GM19438 (cell line): Measurements from ENCODE around the gene BICRAL.

Experiments used
- ATAC-seq: cut with Tn5 transposase; IDR thresholded peaks from one replicate; pipeline ENCODE4 v1.9.1; 2021; ENCODE audit warnings: low read depth; ENCODE audit not compliant: unreplicated experiment

The BICRAL gene

DNA sequence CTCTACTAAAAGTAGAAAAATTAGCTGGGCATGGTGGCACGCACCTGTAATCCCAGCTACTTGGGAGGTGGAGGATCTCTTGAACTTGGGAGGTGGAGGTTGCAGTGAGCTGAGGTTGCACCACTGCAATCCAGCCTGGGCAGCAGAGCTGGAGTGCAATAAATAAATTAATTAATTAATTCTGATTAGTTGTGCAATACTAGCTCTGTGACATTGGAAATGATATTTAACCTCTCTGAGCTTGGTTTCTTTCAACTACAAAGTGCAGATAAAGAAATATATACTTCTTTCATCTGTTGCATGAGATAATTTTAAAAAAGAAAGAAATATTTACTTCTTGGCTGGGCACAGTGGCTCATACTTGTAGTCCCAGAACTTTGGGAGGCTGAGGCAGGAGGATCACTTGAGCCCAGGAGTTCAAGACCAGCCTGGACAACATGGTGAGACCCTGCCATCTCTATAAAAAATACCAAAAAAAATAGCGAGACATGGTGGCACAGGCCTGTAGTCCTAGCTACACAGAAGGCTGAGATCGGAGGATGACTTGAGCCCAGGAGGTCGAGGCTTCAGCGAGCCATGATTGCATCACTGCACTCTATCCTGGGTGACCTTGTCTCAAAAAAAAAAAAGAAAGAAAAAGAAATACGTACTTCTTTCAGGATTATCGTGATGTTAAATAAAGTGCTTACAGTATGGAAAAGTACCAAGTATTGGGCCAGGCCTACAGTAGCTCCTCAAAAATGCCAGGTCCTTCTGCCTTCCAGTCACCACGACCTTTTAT, 20.4 kb upstream of the BICRAL start:
- ATAC-seq, result no peak

DNA sequence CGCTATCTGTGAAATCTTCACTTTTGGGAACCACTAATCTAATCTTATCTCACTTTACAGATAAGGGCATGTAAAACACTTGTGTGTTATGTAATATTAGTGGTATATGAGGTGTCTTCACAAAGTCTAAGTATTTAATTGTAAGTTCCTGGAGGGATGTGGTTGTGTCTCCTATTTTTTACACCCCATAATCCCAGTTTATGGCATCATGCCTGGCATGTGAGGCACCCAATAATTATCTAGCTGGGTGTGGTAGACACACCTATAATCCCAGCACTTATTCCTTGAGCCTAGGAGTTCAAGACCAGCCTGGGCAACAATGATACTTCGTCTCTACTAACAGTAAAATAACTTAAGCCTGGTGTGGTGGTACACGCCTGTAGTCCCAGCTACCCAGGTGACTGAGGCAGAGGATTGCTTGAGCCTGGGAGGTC, 19.4 kb upstream of the BICRAL start:
- no peak for ATAC-seq

DNA sequence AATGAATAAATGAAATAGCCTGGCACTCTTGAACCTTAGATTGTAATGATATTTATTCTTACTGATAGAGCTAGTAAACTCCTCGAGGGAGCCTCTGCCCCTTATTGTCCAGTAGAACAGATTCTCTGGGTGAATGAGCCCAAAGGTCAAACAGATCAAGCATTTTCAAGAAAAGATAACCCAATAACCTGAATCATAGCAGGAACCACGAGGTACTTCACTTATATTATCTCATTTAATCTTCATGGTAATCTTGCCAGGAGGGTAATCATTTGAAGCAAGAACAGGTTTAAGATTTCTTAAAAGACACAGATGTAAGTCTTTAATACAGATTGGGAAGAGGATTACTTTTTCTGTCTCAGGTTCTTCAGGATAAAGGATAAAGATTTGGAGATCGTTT, 18.9 kb upstream of the BICRAL start:
- no peak for ATAC-seq

DNA sequence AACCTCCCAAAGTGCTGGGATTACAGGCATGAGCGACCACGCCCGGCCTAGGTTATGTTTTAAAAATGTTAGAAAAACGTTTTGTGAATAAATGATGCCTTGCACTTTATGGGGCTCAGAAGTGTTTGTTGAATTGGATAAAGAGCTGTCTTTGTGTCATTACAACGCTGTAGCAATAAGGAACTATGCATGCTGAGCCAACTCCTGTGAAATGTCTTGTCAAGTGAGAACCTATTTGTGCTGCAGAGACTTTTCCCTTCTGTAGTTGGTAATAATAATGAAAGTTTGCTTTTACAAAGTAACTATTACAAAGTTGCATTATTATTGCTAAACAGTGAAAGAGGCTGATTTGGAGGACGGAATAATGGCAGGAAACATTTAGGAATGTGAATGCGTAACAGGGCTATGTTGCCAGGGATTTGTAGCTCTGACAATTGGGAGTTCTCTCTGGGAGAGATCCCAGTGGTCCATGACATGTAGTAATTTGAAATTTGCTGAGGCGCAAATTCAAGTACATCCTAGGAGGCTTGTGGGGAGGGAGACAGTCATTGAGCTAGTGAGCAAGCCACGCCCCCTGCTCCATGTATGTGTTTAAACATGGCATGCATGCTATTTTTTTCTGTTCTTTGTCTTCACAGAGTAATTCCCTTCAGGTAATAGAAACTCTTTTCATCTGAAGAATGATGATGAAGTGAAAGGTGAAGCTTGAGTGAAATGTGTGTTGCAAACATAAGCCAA, 16.8 kb upstream of the BICRAL start:
- ATAC-seq, result no peak

DNA sequence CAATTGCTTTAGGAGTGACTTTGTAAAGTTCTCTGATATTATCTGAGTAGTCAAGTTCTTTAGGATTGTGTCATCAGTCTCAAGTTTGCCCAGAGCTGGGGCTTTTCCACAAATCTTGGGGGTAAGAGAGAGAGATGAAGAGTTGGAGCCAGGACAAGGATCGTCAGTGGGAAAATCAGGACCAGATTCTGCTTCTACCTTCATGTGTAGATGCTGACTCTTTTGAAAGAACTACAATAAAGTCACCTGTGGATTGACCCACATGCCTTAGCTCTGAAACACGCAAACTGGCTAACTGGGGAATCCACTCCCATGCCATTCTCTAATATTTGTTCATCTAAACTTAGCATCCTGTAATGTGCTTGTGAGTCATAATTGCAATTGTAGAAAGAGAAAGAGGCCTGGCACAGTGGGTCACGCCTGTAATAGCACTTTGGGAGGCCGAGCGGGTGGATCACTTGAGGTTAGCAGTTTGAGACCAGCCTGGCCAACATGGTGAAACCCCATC, 15.6 kb upstream of the BICRAL start:
- no peak for ATAC-seq

DNA sequence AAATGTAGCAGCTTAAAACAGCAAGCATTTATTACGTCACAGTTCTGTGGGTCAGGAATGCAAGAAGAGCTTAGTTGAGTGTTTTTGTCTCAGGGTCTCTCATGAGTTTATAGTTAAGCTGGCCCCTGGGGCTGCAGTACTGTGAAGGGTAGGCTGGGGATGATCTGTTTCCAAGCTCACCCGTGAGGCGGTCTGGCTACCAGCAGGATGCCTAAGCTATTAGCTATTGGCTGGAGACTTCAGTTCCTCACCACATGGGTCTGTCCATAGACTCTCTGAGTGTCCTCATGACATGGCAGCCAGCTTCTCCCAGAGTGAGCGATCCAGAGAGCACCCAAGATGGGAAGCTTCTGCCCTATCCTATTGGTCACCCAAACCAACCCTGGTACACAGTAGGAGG, 12.8 kb upstream of the BICRAL start:
- no peak for ATAC-seq

DNA sequence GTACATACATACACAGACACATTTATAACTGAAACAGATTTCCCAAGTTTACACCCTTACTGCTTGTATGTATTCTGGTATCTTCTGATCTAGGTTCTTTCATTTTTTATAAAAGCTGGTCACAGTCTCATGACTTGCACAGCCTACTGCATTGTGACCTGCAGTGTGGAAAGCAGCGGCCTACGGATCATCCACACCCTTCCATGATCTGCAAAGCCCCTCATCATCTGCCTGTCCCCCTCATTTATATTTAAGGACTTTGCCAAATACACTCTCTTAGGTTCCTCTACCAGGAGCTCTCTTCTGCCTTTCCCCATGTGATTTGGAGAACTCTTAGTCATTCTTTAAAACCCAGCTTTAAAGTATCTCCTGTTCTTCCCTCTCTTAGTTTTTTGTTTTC, 12.0 kb upstream of the BICRAL start:
- ATAC-seq, result no peak

DNA sequence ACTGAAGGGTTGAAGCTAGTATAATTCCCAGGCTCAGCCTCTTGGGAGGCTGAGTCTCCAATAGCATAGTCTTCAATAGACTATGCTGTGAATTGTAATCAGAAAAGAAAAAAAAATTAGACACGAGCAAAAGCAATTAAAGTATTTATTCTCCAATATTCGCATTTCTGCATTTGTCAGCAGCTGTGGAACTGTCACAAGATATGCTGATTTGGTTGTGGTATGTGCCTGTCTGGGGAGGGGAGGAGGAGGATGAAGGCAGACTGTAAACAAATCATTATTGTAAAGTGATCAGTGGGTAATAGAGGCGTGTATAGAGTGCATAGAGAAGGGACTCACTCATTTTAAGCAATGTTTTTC, 10.1 kb upstream of the BICRAL start:
- no peak for ATAC-seq

DNA sequence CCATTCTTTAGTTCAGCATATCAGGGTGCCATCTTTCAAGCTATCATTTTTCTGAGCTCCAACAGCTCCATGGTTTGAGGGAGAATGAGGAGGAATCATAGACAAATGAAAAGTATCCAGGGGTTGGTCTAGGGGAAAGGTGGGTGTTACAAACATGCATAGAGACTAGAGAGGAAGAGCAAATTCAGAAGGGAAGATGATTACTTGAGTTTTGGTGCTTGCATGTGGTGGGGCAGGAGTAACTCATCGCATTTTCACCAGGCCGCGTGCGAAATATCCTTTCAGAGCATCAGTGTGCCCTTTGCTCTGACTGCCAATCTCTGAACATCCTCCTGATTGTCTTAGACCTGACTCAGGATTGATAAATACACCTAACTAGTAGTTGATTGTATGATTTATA, 7.7 kb upstream of the BICRAL start:
- ATAC-seq, result no peak

DNA sequence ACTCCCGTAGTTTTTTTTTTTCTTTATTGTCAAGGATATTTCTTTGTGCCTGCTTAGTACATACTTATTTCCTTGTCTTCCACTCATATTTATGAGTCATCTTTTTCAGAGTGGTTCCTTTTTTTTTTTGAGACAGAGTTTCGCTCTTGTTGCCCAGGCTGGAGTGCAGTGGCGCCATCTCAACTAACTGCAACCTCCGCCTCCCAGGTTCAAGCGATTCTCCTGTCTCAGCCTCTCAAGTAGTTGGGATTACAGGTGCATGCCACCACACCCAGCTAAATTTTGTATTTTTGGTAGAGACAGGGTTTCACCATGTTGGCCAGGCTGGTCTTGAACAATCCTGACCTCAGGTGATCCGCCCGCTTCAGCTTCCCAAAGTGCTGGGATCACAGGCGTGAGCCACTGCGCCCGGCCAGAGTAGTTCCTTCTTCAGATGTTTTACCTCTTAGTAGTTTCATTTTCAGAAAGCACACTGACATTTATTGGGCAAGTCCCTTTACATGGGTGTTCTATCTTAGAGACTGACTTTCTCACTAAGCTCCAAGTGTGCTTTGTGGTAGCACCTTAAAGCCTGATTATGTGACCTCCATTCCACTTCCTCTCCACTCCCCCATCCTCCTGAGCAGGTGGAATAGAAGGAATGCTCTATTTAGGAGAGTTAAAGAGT, 6.9 kb upstream of the BICRAL start:
- peak; percentile 38 for ATAC-seq

DNA sequence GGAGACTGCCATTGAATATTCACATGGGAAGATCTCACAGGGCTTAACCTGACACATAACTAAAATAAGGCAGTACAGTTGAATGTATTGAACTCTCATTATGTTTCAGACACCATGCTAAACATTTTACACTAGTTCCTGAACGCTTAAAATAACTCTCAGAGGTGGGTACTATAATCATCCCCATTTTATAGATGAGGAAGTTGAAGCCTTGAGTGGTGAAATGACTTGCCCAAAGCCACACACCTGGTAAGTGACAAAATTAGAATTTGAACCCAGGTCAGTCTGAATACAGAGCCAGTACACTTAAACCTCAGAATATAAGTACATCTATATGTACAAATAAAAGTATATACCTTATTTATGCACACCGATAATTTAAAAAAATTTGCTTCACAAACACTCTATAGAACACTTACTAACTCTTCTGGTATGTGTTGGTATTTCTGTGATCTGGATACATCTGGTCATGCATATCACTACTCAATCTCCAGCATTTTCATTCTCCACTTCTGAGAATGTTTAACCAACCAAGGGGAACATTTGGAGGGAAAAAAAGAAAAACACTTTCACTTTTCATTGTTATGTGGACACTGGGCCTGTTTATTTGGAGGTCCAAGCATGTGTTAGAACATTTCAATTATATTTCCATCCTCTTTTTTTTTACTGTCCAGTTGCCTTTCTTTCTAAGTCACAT, 4.6 kb upstream of the BICRAL start:
- no peak for ATAC-seq

DNA sequence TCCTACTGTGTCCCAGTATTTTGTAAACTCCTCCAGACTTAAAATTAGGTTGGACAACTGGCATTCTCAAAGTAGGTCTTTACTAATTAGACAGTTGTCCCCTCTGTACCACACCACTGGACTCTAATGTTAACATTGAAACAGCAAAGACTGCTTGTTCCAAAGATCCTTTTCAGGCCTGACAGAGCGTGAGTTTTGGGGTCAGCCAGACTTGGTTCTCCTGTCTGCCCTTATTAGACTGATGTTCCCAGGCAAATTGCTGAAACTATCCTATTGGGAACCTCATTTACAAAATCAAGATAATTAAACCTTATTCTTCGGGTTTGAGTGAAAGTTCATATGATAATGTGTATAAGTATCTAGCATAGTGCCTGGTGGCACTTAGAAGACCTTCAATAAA, 3.7 kb upstream of the BICRAL start:
- no peak for ATAC-seq

DNA sequence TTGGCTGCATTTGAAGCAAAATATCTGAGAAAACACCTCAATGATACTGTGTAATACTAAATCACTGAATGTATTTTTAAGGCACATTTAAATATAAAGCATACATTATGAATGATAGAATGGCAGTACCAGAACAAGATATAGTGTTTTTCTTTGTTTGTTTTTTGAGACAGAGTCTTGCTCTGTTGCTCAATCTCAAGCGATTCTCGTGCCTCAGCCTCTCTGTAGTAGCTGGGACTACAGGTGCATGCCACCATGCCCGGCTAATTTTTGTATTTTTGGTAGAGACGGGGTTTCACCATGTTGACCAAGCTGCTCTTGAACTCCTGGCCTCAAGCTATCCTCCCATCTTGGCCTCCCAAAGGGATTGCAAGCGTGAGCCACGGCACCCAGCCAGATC, 2.3 kb upstream of the BICRAL start:
- ATAC-seq, result no peak

DNA sequence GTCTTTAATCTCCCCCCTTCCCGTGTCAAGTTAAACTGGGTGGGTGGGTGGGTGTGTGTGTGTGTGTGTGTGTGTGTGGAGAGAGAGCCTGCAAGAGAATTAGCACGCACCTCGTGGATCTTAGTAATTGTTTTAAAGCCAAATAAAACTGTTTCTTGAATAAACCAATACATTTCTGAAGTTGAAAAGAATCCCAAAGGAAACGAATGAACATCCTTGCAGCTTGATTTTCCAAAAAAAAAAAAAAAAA, 381 bp upstream of the BICRAL start:
- no peak for ATAC-seq

DNA sequence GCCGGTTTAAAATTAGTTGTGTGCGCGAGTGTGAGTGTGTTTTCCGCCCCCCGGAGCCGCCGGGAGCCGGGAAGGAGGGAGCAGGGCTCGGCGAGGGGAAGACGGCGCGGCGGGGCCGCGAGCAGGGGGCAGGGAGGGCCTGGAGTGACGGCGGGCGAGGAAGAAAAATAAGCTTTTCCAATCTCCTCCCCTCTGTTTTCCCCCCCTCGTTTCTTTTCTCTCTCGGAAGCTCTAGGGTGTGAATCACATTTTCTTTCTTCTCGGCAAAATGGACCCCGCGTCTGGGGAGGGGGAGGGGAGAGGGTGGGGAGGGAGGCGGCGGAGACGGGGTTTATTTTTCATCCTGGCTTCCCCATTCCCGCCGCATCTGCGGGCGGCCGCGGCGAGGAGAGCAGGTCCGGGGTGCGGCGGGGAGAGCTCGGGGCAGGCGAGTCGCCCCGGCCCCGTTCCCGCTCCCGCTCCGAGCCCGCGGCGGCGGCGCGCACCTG, 881 bp downstream of the BICRAL start:
- ATAC-seq, result no peak

DNA sequence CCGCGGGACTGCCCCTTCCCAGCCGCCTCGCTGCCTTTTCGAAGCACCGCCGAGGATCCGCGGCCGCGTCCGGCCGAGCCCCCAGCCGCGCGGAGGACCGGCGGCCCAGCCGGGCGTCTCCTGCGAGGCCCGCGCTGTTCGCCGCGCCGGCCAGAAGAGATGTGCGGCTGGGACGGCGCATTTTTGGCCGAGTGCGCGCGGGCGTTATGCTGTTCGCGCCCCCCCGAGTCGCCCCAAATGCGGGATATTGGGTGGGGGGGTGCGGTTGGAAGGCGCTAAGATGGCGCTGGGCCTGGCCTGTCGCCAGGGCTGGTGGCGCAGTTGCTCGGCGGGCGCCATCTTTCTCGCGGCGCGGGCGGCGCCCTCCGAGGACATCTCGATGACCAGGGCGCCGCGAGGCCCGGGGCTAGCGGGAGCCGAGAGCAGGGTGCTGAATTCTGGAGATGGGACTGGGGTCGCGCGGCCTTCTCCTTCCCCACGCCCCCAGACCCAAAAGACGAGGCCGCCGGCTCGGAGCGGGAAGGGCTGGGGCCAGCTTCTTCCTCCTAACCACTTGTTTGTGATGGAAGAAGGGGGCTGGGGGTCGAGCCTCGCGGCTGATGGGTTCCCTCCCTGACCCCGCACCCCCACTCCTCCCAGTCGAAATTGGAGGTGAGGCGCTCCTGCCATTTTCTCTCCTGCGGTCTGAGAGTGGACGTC, 1.5 kb downstream of the BICRAL start:
- no peak for ATAC-seq

DNA sequence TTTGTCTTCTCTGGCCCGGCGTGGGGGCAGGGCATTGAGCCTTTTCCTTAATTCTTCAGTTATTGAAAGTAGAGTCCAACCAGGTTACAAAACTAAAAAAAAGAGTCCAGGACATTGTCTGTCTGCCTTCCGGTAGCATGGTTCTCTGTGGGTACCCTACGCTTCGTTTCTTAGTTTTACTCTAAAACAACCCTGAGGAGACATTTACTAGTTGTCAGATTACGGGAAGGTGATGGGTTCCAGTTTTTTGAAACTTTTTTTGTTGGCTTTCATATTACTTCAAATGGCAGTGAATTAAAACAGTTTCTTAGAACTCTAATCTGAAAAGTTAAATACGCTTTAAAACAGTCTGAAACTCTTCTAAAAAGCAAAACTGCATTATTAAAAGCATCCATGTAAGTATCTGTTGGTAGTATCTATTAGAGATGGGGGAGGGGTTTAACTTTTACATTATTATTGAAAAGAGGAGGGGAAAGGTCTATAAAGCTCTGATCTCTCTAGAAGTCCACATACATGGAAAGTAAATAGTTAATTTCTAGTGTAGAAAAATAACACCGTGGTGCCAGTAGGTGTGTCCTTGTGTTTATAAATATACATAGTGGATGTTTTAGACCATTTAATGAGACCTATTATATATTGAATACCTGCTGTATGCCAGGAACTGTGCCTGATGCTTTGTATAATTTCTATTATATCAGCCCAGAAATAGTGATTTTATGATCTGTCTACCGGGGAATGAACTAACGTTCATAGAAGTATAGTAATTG, 2.2 kb downstream of the BICRAL start:
- no peak for ATAC-seq

DNA sequence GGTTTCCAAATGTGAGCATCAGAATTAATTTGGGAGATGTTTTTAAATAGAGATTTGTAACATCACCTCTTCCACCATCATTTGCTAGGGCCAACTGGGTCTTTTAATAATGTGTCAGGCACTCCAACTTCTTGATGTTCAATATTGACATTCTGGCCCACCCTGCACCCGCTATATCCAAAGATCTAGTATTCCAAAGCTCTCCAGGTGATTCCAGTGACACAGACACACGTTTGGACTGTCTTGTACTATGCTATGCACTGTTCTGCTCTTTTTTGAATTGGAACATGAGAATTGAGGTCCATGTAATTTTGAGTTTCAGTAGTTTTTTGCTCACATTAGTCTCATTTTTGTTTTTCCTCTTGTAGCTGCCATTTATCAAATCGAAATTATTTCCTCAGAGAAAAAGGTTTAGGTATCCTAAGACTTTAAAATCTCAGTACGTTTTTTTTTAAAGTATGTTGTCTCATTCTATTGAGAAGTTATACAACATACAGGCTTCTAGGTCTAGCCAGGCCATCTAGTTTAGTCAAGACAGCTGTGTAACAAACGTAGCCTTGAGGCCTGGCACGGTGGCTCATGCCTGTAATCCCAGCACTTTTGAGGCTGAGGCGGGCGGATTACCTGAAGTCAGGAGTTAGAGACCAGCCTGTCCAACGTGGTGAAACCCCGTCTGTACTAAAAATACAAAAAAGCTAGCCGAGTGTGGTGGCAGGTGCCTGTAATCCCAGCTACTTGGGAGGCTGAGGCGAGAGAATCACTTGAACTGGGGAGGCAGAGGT, 3.1 kb downstream of the BICRAL start:
- no peak for ATAC-seq

DNA sequence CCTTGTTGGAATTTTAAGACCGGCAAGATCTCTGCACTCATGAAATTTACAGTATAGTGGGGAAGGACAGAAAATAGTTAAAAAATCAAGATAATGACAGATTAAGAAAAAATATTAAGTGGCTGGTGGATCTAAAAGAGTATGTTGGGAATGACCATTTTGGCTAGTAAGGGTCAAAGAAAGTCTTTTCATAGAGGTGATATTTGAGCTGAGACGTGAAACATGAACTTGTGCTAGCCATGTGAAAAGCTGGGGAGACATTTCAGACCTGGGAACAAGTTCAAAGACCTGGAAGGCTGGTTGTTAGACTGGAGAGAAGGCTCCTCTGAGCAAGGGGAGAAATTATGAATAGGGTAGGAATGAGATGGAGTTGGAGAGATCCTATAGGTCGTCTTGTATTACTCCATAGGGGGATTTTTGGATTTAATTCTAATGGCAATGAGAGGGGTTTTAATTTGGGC, 4.7 kb downstream of the BICRAL start:
- ATAC-seq, result no peak
